ENCODE results near the gene MOXD1. TPM values are rescaled to one million over a fixed set of nuclear protein-coding genes. Genes with fewer than 3 reads are reported as not detected.

Gene MOXD1
- total RNA-seq, 1 donor from 2014 or later: 4.8 TPM

GRCh38 chr6:132423839-132424238 is 22.6 kb upstream of the MOXD1 start:
- Histone ChIP-seq H3K9me3 (ENCODE audit: low read depth) (no peaks in the 10 kb centered on the region), H3K36me3 (no peaks in the 10 kb centered on the region), H2AFZ (replicated peaks) (no peak overlapping the region), H3K4me1 (no peaks in the 10 kb centered on the region), H3K79me2 (ENCODE audit: low read depth) (no peaks in the 10 kb centered on the region), H3K4me3 (no peak overlapping the region), H3K27me3 (no peaks in the 10 kb centered on the region), H3K27ac (no peak overlapping the region), H3K9ac (no peak overlapping the region), H4K20me1 (ENCODE audit: low read depth) (no peaks in the 10 kb centered on the region), H3K4me2 (no peak overlapping the region), H3F3A (ENCODE audit: low read depth) (no peaks in the 10 kb centered on the region)
- no peak for TF ChIP-seq CTCF (IDR thresholded peaks at IDR 0.05)
- no peak for TF ChIP-seq EZH2phosphoT487 (IDR thresholded peaks at IDR 0.05)
- no peak for TF ChIP-seq EZH2 (IDR thresholded peaks at IDR 0.05)
- Mint-ChIP-seq H3K4me1 (no peaks in the 10 kb centered on the region), H3K36me3 (no peaks in the 10 kb centered on the region), H3K27ac (no peak overlapping the region), H3K9me3 (peaks cover 19% of the 10 kb centered on the region), H3K4me3 (no peak overlapping the region), H3K27me3 (ENCODE audit: insufficient read depth, low read depth) (no peaks in the 10 kb centered on the region)
- no peak for DNase-seq (ENCODE audit: low spot score)

- H3K79me2 ChIP-seq (ENCODE audit: low read depth): no peaks in the 10 kb centered on the region
- no peaks in the 10 kb centered on the region for H3K27me3 ChIP-seq
Measured at GRCh38 chr6:132418235-132418965, 17.1 kb upstream of the MOXD1 start.

GRCh38 chr6:132414761-132415160 is 13.5 kb upstream of the MOXD1 start:
- Histone ChIP-seq H3K4me3 (no peak overlapping the region), H3K9ac (no peak overlapping the region), H3K79me2 (ENCODE audit: low read depth) (no peaks in the 10 kb centered on the region), H2AFZ (replicated peaks) (no peak overlapping the region), H3K27me3 (no peaks in the 10 kb centered on the region), H3K9me3 (ENCODE audit: low read depth) (no peaks in the 10 kb centered on the region), H4K20me1 (ENCODE audit: low read depth) (no peaks in the 10 kb centered on the region), H3K27ac (no peak overlapping the region), H3K4me1 (no peaks in the 10 kb centered on the region), H3K4me2 (no peak overlapping the region), H3F3A (ENCODE audit: low read depth) (no peaks in the 10 kb centered on the region), H3K36me3 (no peaks in the 10 kb centered on the region)
- peaks cover 8% of the 10 kb centered on the region for H3K4me1 Mint-ChIP-seq
- H3K27ac Mint-ChIP-seq: no peak overlapping the region
- H3K9me3 Mint-ChIP-seq: peaks cover 4% of the 10 kb centered on the region
- peaks cover 4% of the 10 kb centered on the region for H3K27me3 Mint-ChIP-seq (ENCODE audit: insufficient read depth, low read depth)
- no peak for DNase-seq (ENCODE audit: low spot score)
- TF ChIP-seq EZH2phosphoT487 (IDR thresholded peaks at IDR 0.05): no peak
- no peak overlapping the region for H3K4me3 Mint-ChIP-seq
- H3K36me3 Mint-ChIP-seq: no peaks in the 10 kb centered on the region

More at GRCh38 chr6:132418235-132418965, 17.1 kb upstream of the MOXD1 start:
- Histone ChIP-seq H3K9me3 (ENCODE audit: low read depth) (no peaks in the 10 kb centered on the region), H3K27ac (no peak overlapping the region), H3K4me2 (no peak overlapping the region), H3K4me3 (no peak overlapping the region), H3K4me1 (no peaks in the 10 kb centered on the region), H3K36me3 (no peaks in the 10 kb centered on the region), H2AFZ (replicated peaks) (no peak overlapping the region), H3K9ac (no peak overlapping the region), H3F3A (ENCODE audit: low read depth) (no peaks in the 10 kb centered on the region), H4K20me1 (ENCODE audit: low read depth) (no peaks in the 10 kb centered on the region)
- no peak for TF ChIP-seq EZH2 (IDR thresholded peaks at IDR 0.05)
- TF ChIP-seq CTCF (IDR thresholded peaks at IDR 0.05): no peak
- no peak for TF ChIP-seq EZH2phosphoT487 (IDR thresholded peaks at IDR 0.05)
- DNase-seq (ENCODE audit: low spot score): no peak
- H3K4me1 Mint-ChIP-seq: peaks cover 8% of the 10 kb centered on the region
- H3K27me3 Mint-ChIP-seq (ENCODE audit: insufficient read depth, low read depth): no peaks in the 10 kb centered on the region
- H3K27ac Mint-ChIP-seq: no peak overlapping the region
- no peak overlapping the region for H3K4me3 Mint-ChIP-seq
- no peaks in the 10 kb centered on the region for H3K36me3 Mint-ChIP-seq
- peaks cover 19% of the 10 kb centered on the region for H3K9me3 Mint-ChIP-seq

- Mint-ChIP-seq H3K27ac (no peak overlapping the region), H3K4me3 (no peak overlapping the region), H3K4me1 (peaks cover 8% of the 10 kb centered on the region), H3K9me3 (no peaks in the 10 kb centered on the region), H3K27me3 (ENCODE audit: insufficient read depth, low read depth) (peaks cover 4% of the 10 kb centered on the region), H3K36me3 (no peaks in the 10 kb centered on the region)
- no peak overlapping the region for H3K4me3 ChIP-seq
- H4K20me1 ChIP-seq (ENCODE audit: low read depth): no peaks in the 10 kb centered on the region
- no peaks in the 10 kb centered on the region for H3K27me3 ChIP-seq
- no peak for DNase-seq (ENCODE audit: low spot score)
- H3K9ac ChIP-seq: no peak overlapping the region
- no peaks in the 10 kb centered on the region for H3F3A ChIP-seq (ENCODE audit: low read depth)
- TF ChIP-seq EZH2phosphoT487 (IDR thresholded peaks at IDR 0.05) (no peak), EZH2 (IDR thresholded peaks at IDR 0.05) (no peak), CTCF (IDR thresholded peaks at IDR 0.05) (no peak)
- no peaks in the 10 kb centered on the region for H3K79me2 ChIP-seq (ENCODE audit: low read depth)
- no peaks in the 10 kb centered on the region for H3K36me3 ChIP-seq
- no peak overlapping the region for H3K27ac ChIP-seq
- no peak overlapping the region for H2AFZ ChIP-seq (replicated peaks)
- no peaks in the 10 kb centered on the region for H3K9me3 ChIP-seq (ENCODE audit: low read depth)
- H3K4me1 ChIP-seq: no peaks in the 10 kb centered on the region
- no peak overlapping the region for H3K4me2 ChIP-seq
Measured at GRCh38 chr6:132414322-132414721, 13.0 kb upstream of the MOXD1 start.
